Measurements from ENCODE around the gene PALMD.

DNA sequence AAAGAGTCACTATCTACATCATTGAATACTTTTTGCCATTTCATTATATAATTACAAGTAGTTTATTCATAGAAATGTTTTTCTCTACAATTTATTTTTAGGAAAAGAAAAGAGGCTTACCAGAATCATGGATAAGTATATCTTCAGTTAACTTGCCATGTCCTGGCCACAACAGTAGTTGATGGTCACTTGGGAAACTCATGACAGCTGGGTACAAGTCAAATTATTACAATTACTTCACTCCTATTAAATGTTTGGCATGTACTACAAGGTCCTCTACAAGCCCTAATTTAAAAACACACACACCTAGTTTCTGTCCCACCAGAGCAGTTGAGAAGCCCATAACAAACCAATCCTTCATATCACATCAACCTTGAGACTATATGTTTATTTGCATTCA is 29.4 kb downstream of the PALMD start:
- TF ChIP-seq EZH2 (IDR thresholded peaks at IDR 0.05; ENCODE audit: low read depth, low read length, severe bottlenecking): no peak
- TF ChIP-seq TAF1 (IDR thresholded peaks at IDR 0.05; ENCODE audit: low read depth, low read length): no peak
- TF ChIP-seq, protein P1, sequence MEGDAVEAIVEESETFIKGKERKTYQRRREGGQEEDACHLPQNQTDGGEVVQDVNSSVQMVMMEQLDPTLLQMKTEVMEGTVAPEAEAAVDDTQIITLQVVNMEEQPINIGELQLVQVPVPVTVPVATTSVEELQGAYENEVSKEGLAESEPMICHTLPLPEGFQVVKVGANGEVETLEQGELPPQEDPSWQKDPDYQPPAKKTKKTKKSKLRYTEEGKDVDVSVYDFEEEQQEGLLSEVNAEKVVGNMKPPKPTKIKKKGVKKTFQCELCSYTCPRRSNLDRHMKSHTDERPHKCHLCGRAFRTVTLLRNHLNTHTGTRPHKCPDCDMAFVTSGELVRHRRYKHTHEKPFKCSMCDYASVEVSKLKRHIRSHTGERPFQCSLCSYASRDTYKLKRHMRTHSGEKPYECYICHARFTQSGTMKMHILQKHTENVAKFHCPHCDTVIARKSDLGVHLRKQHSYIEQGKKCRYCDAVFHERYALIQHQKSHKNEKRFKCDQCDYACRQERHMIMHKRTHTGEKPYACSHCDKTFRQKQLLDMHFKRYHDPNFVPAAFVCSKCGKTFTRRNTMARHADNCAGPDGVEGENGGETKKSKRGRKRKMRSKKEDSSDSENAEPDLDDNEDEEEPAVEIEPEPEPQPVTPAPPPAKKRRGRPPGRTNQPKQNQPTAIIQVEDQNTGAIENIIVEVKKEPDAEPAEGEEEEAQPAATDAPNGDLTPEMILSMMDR (IDR thresholded peaks at IDR 0.05; ENCODE audit: control extremely low read depth in 1 of 3, insufficient read depth in 1 of 3, low read depth in 1 of 3, low read length in 3 of 3): no peak
- no peak for TF ChIP-seq HDAC6 (IDR thresholded peaks at IDR 0.05; ENCODE audit: low read depth, low read length)
- TF ChIP-seq POLR2AphosphoS5 (IDR thresholded peaks at IDR 0.05; ENCODE audit: low read depth, low read length): no peak
- TF ChIP-seq POLR2A (IDR thresholded peaks at IDR 0.05; ENCODE audit: control extremely low read depth in 1 of 2, low read depth in 2 of 2, low read length in 2 of 2): no peak
- no peak for TF ChIP-seq SIN3A (conservative IDR thresholded peaks at IDR 0.05 in 1 of 2, IDR thresholded peaks at IDR 0.05 in 1 of 2; ENCODE audit: low read depth in 1 of 2, low read length in 2 of 2)
- TF ChIP-seq RNF2 (IDR thresholded peaks at IDR 0.05; ENCODE audit: borderline replicate concordance, low read depth, low read length, missing control alignments, poor library complexity, severe bottlenecking): no peak
- no peak for TF ChIP-seq ZNF274 (IDR thresholded peaks at IDR 0.05; ENCODE audit: borderline replicate concordance, extremely low read depth, low read length)
- TF ChIP-seq PHF8 (conservative IDR thresholded peaks at IDR 0.05; ENCODE audit: low read depth, low read length): no peak
- no peak for TF ChIP-seq CBX5 (IDR thresholded peaks at IDR 0.05; ENCODE audit: low read depth, low read length)
- no peak for TF ChIP-seq RFX5 (IDR thresholded peaks at IDR 0.05; ENCODE audit: borderline replicate concordance, low read depth, low read length)
- no peak for TF ChIP-seq CHD2 (IDR thresholded peaks at IDR 0.05; ENCODE audit: low read length)
- TF ChIP-seq SP2 (IDR thresholded peaks at IDR 0.05; ENCODE audit: low read length): no peak
